SK-N-SH treated with all-trans-retinoic acid at 6 μM for 48 hours (cell line): Measurements from ENCODE around the gene DCTD.

ENCODE experiments used
- ATAC-seq: fragments of 200-7000 bp; cut with Tn5 transposase; 3 replicates; pipeline ENCODE4 v1.9.1; 2020; ENCODE audit warnings: mild to moderate bottlenecking, moderate library complexity
- ARNTL ChIP-seq: fragments of 450-650 bp; formaldehyde crosslinking; IDR thresholded peaks from 2 replicates; pipeline ENCODE4 v1.5.0; 2020; ENCODE audit warnings: low read depth, mild to moderate bottlenecking, moderate library complexity, borderline replicate concordance
- BACH2 ChIP-seq: fragments of 250-450 bp; sonication (Bioruptor Pico); IDR thresholded peaks from 2 replicates; pipeline ENCODE4 v1.9.0; 2021; ENCODE audit warnings: mild to moderate bottlenecking, borderline replicate concordance
- CSDC2 ChIP-seq: fragments of 250-450 bp; sonication (Bioruptor Pico); IDR thresholded peaks from 2 replicates; pipeline ENCODE4 v1.5.0; 2020; ENCODE audit warnings: mild to moderate bottlenecking, moderate library complexity
- ESRRG ChIP-seq: fragments of 250-450 bp; sonication (Bioruptor Pico); IDR thresholded peaks from 2 replicates; pipeline ENCODE4 v1.6.1; 2021; ENCODE audit warnings: mild to moderate bottlenecking
- GLIS3 ChIP-seq: fragments of 250-450 bp; sonication (Bioruptor Pico); IDR thresholded peaks from 2 replicates; pipeline ENCODE4 v1.5.0; 2020; ENCODE audit warnings: mild to moderate bottlenecking, moderate library complexity
- ISL1 ChIP-seq: fragments of 250-450 bp; sonication (Bioruptor Pico); IDR thresholded peaks from 2 replicates; pipeline ENCODE4 v2.1.2; 2022; ENCODE audit warnings: mild to moderate bottlenecking, moderate library complexity
- PPARA ChIP-seq: fragments of 250-450 bp; sonication (Bioruptor Pico); IDR thresholded peaks from 2 replicates; pipeline ENCODE4 v1.5.0; 2020; ENCODE audit warnings: mild to moderate bottlenecking, borderline replicate concordance
- RARB ChIP-seq: fragments of 250-450 bp; sonication (Bioruptor Pico); IDR thresholded peaks from 2 replicates; pipeline ENCODE4 v1.8.0; 2021; ENCODE audit warnings: mild to moderate bottlenecking, moderate library complexity
- SNAI2 ChIP-seq: fragments of 250-450 bp; sonication (Bioruptor Pico); IDR thresholded peaks from 2 replicates; pipeline ENCODE4 v1.5.0; 2020; ENCODE audit warnings: mild to moderate bottlenecking, moderate library complexity
- TCF4 ChIP-seq: fragments of 250-450 bp; sonication (Bioruptor Pico); IDR thresholded peaks from 2 replicates; pipeline ENCODE4 v1.8.0; 2021; ENCODE audit warnings: mild to moderate bottlenecking, moderate library complexity, borderline replicate concordance
- TOX ChIP-seq: fragments of 250-450 bp; sonication (Bioruptor Pico); IDR thresholded peaks from 2 replicates; pipeline ENCODE4 v1.8.0; 2021; ENCODE audit warnings: mild to moderate bottlenecking, moderate library complexity, borderline replicate concordance
- ZC3H10 ChIP-seq: fragments of 250-450 bp; sonication (Bioruptor Pico); IDR thresholded peaks from 2 replicates; pipeline ENCODE4 v1.5.1; 2021; ENCODE audit warnings: mild to moderate bottlenecking, moderate library complexity
- ZFP3 ChIP-seq: fragments of 250-450 bp; sonication (Bioruptor Pico); IDR thresholded peaks from 2 replicates; pipeline ENCODE4 v1.5.0; 2020; ENCODE audit warnings: mild to moderate bottlenecking, moderate library complexity
- ZFP30 ChIP-seq: fragments of 450-650 bp; formaldehyde crosslinking; IDR thresholded peaks from 2 replicates; pipeline ENCODE4 v1.5.0; 2022; ENCODE audit warnings: mild to moderate bottlenecking, moderate library complexity
- ZNF565 ChIP-seq: fragments of 450-650 bp; formaldehyde crosslinking; conservative IDR thresholded peaks from 2 replicates; pipeline ENCODE4 v1.5.0; 2020; ENCODE audit warnings: low read depth, mild to moderate bottlenecking, moderate library complexity
- ZNF8 ChIP-seq: fragments of 450-650 bp; formaldehyde crosslinking; IDR thresholded peaks from 2 replicates; pipeline ENCODE4 v1.5.0; 2020; ENCODE audit warnings: mild to moderate bottlenecking, moderate library complexity
- TF ChIP-seq, protein P1 (sequence below): fragments of 250-450 bp; sonication (Bioruptor Pico); IDR thresholded peaks from 2 replicates; pipeline ENCODE4 v1.5.1; 2021; ENCODE audit warnings: mild to moderate bottlenecking, moderate library complexity
- TF ChIP-seq, protein P2 (sequence below): fragments of 250-450 bp; sonication (Bioruptor Pico); IDR thresholded peaks from 2 replicates; pipeline ENCODE4 v1.8.0; 2020; ENCODE audit warnings: mild to moderate bottlenecking, moderate library complexity, borderline replicate concordance
- TF ChIP-seq, protein P3 (sequence below): fragments of 250-450 bp; sonication (Bioruptor Pico); IDR thresholded peaks from 2 replicates; pipeline ENCODE4 v1.5.1; 2020; ENCODE audit warnings: low read depth, mild to moderate bottlenecking, moderate library complexity
- TF ChIP-seq, protein P4 (sequence below): fragments of 250-450 bp; sonication (Bioruptor Pico); IDR thresholded peaks from 2 replicates; pipeline ENCODE4 v1.5.0; 2020; ENCODE audit warnings: mild to moderate bottlenecking, moderate library complexity
- TF ChIP-seq, protein P5 (sequence below): fragments of 250-450 bp; sonication (Bioruptor Pico); IDR thresholded peaks from 2 replicates; pipeline ENCODE4 v1.8.0; 2021; ENCODE audit warnings: low read depth, mild to moderate bottlenecking, moderate library complexity, borderline replicate concordance

Gene DCTD

DNA sequence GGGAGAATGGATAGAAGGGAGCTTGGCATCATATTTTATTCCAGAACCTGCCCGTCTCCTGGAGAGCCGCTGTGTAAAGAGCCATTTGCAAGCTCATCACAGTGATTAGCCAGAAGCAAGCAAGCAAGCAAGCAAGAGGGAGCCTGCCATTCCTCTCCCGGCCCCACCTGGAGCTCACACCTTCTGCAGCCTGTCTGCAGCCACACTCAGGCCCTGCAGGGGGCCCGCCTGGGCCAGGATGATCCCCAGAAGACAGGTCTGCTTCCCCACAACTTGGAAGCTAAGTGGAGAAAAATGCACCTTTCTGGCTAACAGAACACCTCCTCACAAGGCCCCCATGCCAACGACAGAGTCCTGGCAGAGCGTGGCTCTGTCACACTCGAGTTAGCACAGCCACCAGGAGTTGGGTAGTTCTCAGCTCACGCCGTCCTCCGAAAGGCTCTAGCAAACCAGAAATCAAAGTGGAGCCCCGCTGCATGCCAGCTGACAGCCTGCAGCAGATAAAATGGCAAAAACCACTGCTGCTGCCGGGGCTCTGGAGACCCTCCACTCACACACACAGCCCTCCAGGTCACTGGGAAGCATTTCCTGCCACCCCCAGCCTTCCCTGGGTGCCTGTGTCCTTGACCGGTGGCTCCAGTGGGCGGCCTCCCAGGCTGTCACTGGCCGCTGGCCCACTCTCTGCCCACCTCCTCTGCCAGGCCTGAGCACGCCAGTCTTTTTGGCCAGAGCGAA is 54.9 kb downstream of the DCTD start:
- ATAC-seq = peak; percentile 20; the same call in 1 of the 3 replicates
- TF ChIP-seq, protein P1, sequence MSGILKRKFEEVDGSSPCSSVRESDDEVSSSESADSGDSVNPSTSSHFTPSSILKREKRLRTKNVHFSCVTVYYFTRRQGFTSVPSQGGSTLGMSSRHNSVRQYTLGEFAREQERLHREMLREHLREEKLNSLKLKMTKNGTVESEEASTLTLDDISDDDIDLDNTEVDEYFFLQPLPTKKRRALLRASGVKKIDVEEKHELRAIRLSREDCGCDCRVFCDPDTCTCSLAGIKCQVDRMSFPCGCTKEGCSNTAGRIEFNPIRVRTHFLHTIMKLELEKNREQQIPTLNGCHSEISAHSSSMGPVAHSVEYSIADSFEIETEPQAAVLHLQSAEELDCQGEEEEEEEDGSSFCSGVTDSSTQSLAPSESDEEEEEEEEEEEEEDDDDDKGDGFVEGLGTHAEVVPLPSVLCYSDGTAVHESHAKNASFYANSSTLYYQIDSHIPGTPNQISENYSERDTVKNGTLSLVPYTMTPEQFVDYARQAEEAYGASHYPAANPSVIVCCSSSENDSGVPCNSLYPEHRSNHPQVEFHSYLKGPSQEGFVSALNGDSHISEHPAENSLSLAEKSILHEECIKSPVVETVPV (CRISPR knock-in tag) = no peak
- TF ChIP-seq GLIS3 (CRISPR knock-in tag) (no peak), ZNF565 (CRISPR knock-in tag) (no peak), TOX (CRISPR knock-in tag) (no peak), ZC3H10 (CRISPR knock-in tag) (no peak), BACH2 (CRISPR knock-in tag) (no peak), ZFP3 (CRISPR knock-in tag) (no peak), TCF4 (no peak), ESRRG (CRISPR knock-in tag) (no peak), ZNF8 (CRISPR knock-in tag) (no peak), RARB (CRISPR knock-in tag) (no peak), PPARA (CRISPR knock-in tag) (no peak), ARNTL (CRISPR knock-in tag) (no peak), CSDC2 (CRISPR knock-in tag) (no peak), ZFP30 (no peak)
- TF ChIP-seq, protein P2, sequence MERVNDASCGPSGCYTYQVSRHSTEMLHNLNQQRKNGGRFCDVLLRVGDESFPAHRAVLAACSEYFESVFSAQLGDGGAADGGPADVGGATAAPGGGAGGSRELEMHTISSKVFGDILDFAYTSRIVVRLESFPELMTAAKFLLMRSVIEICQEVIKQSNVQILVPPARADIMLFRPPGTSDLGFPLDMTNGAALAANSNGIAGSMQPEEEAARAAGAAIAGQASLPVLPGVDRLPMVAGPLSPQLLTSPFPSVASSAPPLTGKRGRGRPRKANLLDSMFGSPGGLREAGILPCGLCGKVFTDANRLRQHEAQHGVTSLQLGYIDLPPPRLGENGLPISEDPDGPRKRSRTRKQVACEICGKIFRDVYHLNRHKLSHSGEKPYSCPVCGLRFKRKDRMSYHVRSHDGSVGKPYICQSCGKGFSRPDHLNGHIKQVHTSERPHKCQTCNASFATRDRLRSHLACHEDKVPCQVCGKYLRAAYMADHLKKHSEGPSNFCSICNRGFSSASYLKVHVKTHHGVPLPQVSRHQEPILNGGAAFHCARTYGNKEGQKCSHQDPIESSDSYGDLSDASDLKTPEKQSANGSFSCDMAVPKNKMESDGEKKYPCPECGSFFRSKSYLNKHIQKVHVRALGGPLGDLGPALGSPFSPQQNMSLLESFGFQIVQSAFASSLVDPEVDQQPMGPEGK (CRISPR knock-in tag) = no peak
- TF ChIP-seq, protein P3, sequence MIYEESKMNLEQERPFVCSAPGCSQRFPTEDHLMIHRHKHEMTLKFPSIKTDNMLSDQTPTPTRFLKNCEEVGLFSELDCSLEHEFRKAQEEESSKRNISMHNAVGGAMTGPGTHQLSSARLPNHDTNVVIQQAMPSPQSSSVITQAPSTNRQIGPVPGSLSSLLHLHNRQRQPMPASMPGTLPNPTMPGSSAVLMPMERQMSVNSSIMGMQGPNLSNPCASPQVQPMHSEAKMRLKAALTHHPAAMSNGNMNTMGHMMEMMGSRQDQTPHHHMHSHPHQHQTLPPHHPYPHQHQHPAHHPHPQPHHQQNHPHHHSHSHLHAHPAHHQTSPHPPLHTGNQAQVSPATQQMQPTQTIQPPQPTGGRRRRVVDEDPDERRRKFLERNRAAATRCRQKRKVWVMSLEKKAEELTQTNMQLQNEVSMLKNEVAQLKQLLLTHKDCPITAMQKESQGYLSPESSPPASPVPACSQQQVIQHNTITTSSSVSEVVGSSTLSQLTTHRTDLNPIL (CRISPR knock-in tag) = no peak
- TF ChIP-seq, protein P4, sequence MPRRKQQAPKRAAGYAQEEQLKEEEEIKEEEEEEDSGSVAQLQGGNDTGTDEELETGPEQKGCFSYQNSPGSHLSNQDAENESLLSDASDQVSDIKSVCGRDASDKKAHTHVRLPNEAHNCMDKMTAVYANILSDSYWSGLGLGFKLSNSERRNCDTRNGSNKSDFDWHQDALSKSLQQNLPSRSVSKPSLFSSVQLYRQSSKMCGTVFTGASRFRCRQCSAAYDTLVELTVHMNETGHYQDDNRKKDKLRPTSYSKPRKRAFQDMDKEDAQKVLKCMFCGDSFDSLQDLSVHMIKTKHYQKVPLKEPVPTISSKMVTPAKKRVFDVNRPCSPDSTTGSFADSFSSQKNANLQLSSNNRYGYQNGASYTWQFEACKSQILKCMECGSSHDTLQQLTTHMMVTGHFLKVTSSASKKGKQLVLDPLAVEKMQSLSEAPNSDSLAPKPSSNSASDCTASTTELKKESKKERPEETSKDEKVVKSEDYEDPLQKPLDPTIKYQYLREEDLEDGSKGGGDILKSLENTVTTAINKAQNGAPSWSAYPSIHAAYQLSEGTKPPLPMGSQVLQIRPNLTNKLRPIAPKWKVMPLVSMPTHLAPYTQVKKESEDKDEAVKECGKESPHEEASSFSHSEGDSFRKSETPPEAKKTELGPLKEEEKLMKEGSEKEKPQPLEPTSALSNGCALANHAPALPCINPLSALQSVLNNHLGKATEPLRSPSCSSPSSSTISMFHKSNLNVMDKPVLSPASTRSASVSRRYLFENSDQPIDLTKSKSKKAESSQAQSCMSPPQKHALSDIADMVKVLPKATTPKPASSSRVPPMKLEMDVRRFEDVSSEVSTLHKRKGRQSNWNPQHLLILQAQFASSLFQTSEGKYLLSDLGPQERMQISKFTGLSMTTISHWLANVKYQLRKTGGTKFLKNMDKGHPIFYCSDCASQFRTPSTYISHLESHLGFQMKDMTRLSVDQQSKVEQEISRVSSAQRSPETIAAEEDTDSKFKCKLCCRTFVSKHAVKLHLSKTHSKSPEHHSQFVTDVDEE (CRISPR knock-in tag) = no peak

DNA sequence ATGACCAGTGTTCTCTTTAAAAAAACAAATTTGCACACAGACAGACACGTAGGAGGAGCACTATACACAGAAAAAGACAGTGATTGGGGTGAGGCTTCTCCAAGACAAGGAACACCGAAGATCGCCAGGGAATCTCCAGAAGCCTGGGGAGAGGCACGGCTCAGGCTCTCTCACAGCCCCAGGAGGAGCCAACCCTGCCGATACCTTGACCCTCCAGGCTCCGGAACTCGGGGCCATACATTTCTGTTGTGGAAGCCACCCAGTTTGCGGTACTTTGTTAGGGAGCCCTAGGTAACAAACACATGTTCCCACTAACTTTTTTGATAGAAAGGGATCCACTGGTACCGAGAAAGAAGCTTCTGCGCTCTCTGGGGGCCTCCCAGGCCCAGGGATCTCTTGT is 55.8 kb downstream of the DCTD start:
- ATAC-seq = no peak
- TF ChIP-seq GLIS3 (CRISPR knock-in tag) (no peak), TOX (CRISPR knock-in tag) (no peak), RARB (CRISPR knock-in tag) (no peak), ESRRG (CRISPR knock-in tag) (no peak), SNAI2 (CRISPR knock-in tag) (no peak), ZC3H10 (CRISPR knock-in tag) (no peak), PPARA (CRISPR knock-in tag) (no peak), ZFP30 (no peak), BACH2 (CRISPR knock-in tag) (no peak), TCF4 (no peak), CSDC2 (CRISPR knock-in tag) (no peak), ISL1 (CRISPR knock-in tag) (no peak)
- TF ChIP-seq, protein P3 (CRISPR knock-in tag) = no peak
- TF ChIP-seq, protein P5, sequence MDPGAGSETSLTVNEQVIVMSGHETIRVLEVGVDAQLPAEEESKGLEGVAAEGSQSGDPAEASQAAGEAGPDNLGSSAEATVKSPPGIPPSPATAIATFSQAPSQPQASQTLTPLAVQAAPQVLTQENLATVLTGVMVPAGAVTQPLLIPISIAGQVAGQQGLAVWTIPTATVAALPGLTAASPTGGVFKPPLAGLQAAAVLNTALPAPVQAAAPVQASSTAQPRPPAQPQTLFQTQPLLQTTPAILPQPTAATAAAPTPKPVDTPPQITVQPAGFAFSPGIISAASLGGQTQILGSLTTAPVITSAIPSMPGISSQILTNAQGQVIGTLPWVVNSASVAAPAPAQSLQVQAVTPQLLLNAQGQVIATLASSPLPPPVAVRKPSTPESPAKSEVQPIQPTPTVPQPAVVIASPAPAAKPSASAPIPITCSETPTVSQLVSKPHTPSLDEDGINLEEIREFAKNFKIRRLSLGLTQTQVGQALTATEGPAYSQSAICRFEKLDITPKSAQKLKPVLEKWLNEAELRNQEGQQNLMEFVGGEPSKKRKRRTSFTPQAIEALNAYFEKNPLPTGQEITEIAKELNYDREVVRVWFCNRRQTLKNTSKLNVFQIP (CRISPR knock-in tag) = no peak
- TF ChIP-seq, protein P2 (CRISPR knock-in tag) = no peak
- TF ChIP-seq, protein P4 (CRISPR knock-in tag) = no peak
